DOHH2 (cell line): Measurements from ENCODE around the gene CREB3L2.

Source experiments
- CTCF ChIP-seq: fragments of 200-600 bp; sonication (generic); IDR thresholded peaks from one replicate; pipeline ENCODE4 v1.5.1; 2014; ENCODE audit warnings: antibody characterized with exemption, mild to moderate bottlenecking, low read depth, low read length; ENCODE audit not compliant: poor library complexity, severe bottlenecking
- EZH2phosphoT487 ChIP-seq: fragments of 200-600 bp; sonication (generic); IDR thresholded peaks from 2 replicates; pipeline ENCODE4 v1.6.1; 2017; ENCODE audit warnings: borderline replicate concordance, mild to moderate bottlenecking, antibody characterized with exemption, low read length, moderate library complexity, mixed read lengths

- TF ChIP-seq CTCF (no peak), EZH2phosphoT487 (no peak)
Observed at GRCh38 chr7:138030679-138031351, 28.9 kb upstream of the CREB3L2 start.
